Uterus (tissue), 4 donors: ENCODE measurements around the gene ARID3B. TPM values are rescaled to one million over a fixed set of nuclear protein-coding genes. Genes with fewer than 3 reads are reported as not detected.

ENCODE experiments used
- DNase-seq, 2 donors: peaks; one replicate each; pipeline ENCODE4 v3.0.0-alpha.2; 2019 to 2020
- H3K27ac ChIP-seq, 2 donors: fragments of 200-600 bp; sonication (generic); 1 replicate in 1 of 2; 2 replicates in 1 of 2; pipeline ENCODE4 v1.5.1; 2016 to 2018
- H3K27me3 ChIP-seq, 2 donors: fragments of 200-600 bp; sonication (generic); one replicate each; pipeline ENCODE4 v1.5.1; 2018 to 2019; ENCODE audit warnings: control low read depth in 1 of 2
- H3K36me3 ChIP-seq, 2 donors: fragments of 200-600 bp; sonication (generic); one replicate each; pipeline ENCODE4 v1.5.1; 2019; ENCODE audit warnings: control low read depth in 1 of 2
- H3K4me1 ChIP-seq, 2 donors: fragments of 200-600 bp; sonication (generic); one replicate each; pipeline ENCODE4 v1.5.1; 2018 to 2019; ENCODE audit warnings: control low read depth in 1 of 2
- H3K4me3 ChIP-seq, 2 donors: fragments of 200-600 bp; sonication (generic); 1 replicate in 1 of 2; 2 replicates in 1 of 2; pipeline ENCODE4 v1.5.1; 2018 to 2019; ENCODE audit warnings: mild to moderate bottlenecking in 1 of 2
- H3K9me3 ChIP-seq, 2 donors: fragments of 200-600 bp; sonication (generic); one replicate each; pipeline ENCODE4 v1.5.1; 2019; ENCODE audit warnings: control low read depth in 1 of 2
- CTCF ChIP-seq, 4 experiments: fragments of 200-600 bp in 2 of 4; fragments of 450-650 bp in 2 of 4; sonication (generic) in 2 of 4; IDR thresholded peaks; one replicate each; pipeline ENCODE4 v1.5.1; 2016 to 2019; ENCODE audit warnings: antibody characterized with exemption in 4 of 4, mild to moderate bottlenecking in 2 of 4, moderate library complexity in 1 of 4
- POLR2A ChIP-seq, 2 donors: fragments of 450-650 bp; IDR thresholded peaks; one replicate each; pipeline ENCODE4 v1.6.1; 2016; ENCODE audit warnings: antibody characterized with exemption in 2 of 2, mild to moderate bottlenecking in 1 of 2, moderate library complexity in 1 of 2
- intact Hi-C: fragments of 100-400 bp; cut with DNase I; formaldehyde crosslinking; loops from one replicate; pipeline ENCODE4 v1.15.1; 2023; ENCODE audit warnings: low total_unique reads
- total RNA-seq, 4 donors: library from RNA; depleted of rRNA in 3 of 4; stranded (reverse); fragments of >200 nt in 3 of 4; gene quantifications; one replicate each; pipeline versions ENCODE4 v1.1.0 to v1.2.4, GENCODE V29; 2014 to 2023
- donor health status: DM: yes; HTN: yes; CAD: no.

The ARID3B gene
- total RNA-seq, 4 donors from 2014 or later: 1.5 to 8.8 (median 3.7) TPM

- Histone ChIP-seq H3K36me3 (no peaks in the 10 kb centered on the region), H3K9me3 (no peaks in the 10 kb centered on the region), H3K27ac (no peak overlapping the region), H3K27me3 (no peaks in the 10 kb centered on the region), H3K4me1 (no peaks in the 10 kb centered on the region), H3K4me3 (no peak overlapping the region)
- TF ChIP-seq CTCF (IDR thresholded peaks at IDR 0.05) (no peak), POLR2A (IDR thresholded peaks at IDR 0.05) (no peak)
- intact Hi-C loops: loop anchor here (5.0 kb wide), 1 partner anchor 134 kb away; no protein-coding TSS in a partner anchor
- DNase-seq: no peak
Observed at GRCh38 chr15:74633781-74634180, 92.8 kb downstream of the ARID3B start.

GRCh38 chr15:74635228-74635627 is 94.2 kb downstream of the ARID3B start:
- TF ChIP-seq POLR2A (IDR thresholded peaks at IDR 0.05): no peak
- TF ChIP-seq CTCF (IDR thresholded peaks at IDR 0.05): peak; percentile 75 to 89 (median 77)
- no peaks in the 10 kb centered on the region for H3K36me3 ChIP-seq
- no peaks in the 10 kb centered on the region for H3K9me3 ChIP-seq
- H3K4me1 ChIP-seq: no peaks in the 10 kb centered on the region
- no peak overlapping the region for H3K27ac ChIP-seq
- DNase-seq: peak in 1 of 2 donors; percentile 61
- no peaks in the 10 kb centered on the region for H3K27me3 ChIP-seq
- intact Hi-C loops: no loop called here
- H3K4me3 ChIP-seq: no peak overlapping the region

GRCh38 chr15:74636984-74637383 is 96.0 kb downstream of the ARID3B start:
- no peak for TF ChIP-seq POLR2A (IDR thresholded peaks at IDR 0.05)
- no peak for TF ChIP-seq CTCF (IDR thresholded peaks at IDR 0.05)

GRCh38 chr15:74641151-74641550 is 100.1 kb downstream of the ARID3B start:
- H3K4me1 ChIP-seq: peaks cover 0 to 14% of the 10 kb centered on the region in 2 donors
- no peak for DNase-seq
- no peaks in the 10 kb centered on the region for H3K27me3 ChIP-seq
- TF ChIP-seq CTCF (IDR thresholded peaks at IDR 0.05): no peak
- no peak for TF ChIP-seq POLR2A (IDR thresholded peaks at IDR 0.05)
- H3K4me3 ChIP-seq: no peak overlapping the region
- H3K36me3 ChIP-seq: no peaks in the 10 kb centered on the region
- intact Hi-C loops: no loop called here
- H3K9me3 ChIP-seq: no peaks in the 10 kb centered on the region
- no peak overlapping the region for H3K27ac ChIP-seq

More at GRCh38 chr15:74636984-74637383, 96.0 kb downstream of the ARID3B start:
- no peaks in the 10 kb centered on the region for H3K36me3 ChIP-seq
- H3K27me3 ChIP-seq: no peaks in the 10 kb centered on the region
- H3K4me1 ChIP-seq: peaks cover 0 to under 1% of the 10 kb centered on the region in 2 donors
- no peaks in the 10 kb centered on the region for H3K9me3 ChIP-seq
- no peak overlapping the region for H3K4me3 ChIP-seq
- H3K27ac ChIP-seq: no peak overlapping the region
- intact Hi-C loops: no loop called here
- no peak for DNase-seq

GRCh38 chr15:74642348-74642733 is 101.3 kb downstream of the ARID3B start:
- H3K4me1 ChIP-seq: peaks cover 0 to 14% of the 10 kb centered on the region in 2 donors
- peak overlapping the region; percentile 2 to 47 for H3K27ac ChIP-seq
- intact Hi-C loops: no loop called here
- no peaks in the 10 kb centered on the region for H3K9me3 ChIP-seq
- no peaks in the 10 kb centered on the region for H3K36me3 ChIP-seq
- H3K27me3 ChIP-seq: no peaks in the 10 kb centered on the region
- TF ChIP-seq CTCF (IDR thresholded peaks at IDR 0.05): no peak
- TF ChIP-seq POLR2A (IDR thresholded peaks at IDR 0.05): no peak
- H3K4me3 ChIP-seq: no peak overlapping the region
- DNase-seq: no peak
